Lower leg skin (tissue), 4 donors: ENCODE data around the gene KDM2B. TPM values are rescaled to one million over a fixed set of nuclear protein-coding genes. Genes with fewer than 3 reads are reported as not detected.
A peak's percentile ranks its signal among the peaks of the same experiment; 100 is the strongest.
"Not testable (repeated sequence)": the region's sequence is repeated elsewhere in the genome, so short reads cannot be mapped to it uniquely, and the experiment has no call there.

ENCODE experiments used
- DNase-seq, 2 donors: peaks; one replicate each; pipeline ENCODE4 v3.0.0-alpha.2; 2019; ENCODE audit warnings: low spot score in 2 of 2
- H3K4me3 ChIP-seq: fragments of 200-600 bp; sonication (generic); 2 replicates; pipeline ENCODE4 v1.5.1; 2017; ENCODE audit warnings: mild to moderate bottlenecking, low read depth; ENCODE audit not compliant: poor library complexity, severe bottlenecking
- POLR2A ChIP-seq, 2 donors: fragments of 450-650 bp; IDR thresholded peaks; one replicate each; pipeline ENCODE4 v1.6.1; 2016 to 2017; ENCODE audit warnings: antibody characterized with exemption in 2 of 2, mild to moderate bottlenecking in 1 of 2, moderate library complexity in 1 of 2
- WGBS, 2 donors: methylation state at CpG; one replicate each; pipeline ENCODE4 v1.1.5; 2018; 5-methylcytosine and 5-hydroxymethylcytosine counted together
- intact Hi-C: fragments of 100-400 bp; cut with DNase I; formaldehyde crosslinking; loops from one replicate; pipeline ENCODE4 v1.15.0; 2023; ENCODE audit warnings: low total_unique reads
- microRNA-seq, 2 donors: library from miRNA; unstranded; fragments of <30 nt; microRNA quantifications; one replicate each; pipeline ENCODE4, GENCODE V29; 2016; ENCODE audit warnings: borderline replicate concordance in 2 of 2, borderline number of aligned reads in 1 of 2
- total RNA-seq, 4 donors: library from RNA; depleted of rRNA; stranded (reverse); fragments of >200 nt; gene quantifications; one replicate each; pipeline ENCODE4 v1.1.0, GENCODE V29; 2016
- TF ChIP-seq, protein P1 (sequence below), 3 donors: fragments of 450-650 bp; IDR thresholded peaks; one replicate each; pipeline ENCODE4 v1.5.1; 2016; ENCODE audit warnings: antibody characterized with exemption in 3 of 3, mild to moderate bottlenecking in 3 of 3, moderate library complexity in 2 of 3

The KDM2B gene
- total RNA-seq, 4 donors from 2014 or later = 28.9 to 72.1 (median 47.9) TPM

DNA sequence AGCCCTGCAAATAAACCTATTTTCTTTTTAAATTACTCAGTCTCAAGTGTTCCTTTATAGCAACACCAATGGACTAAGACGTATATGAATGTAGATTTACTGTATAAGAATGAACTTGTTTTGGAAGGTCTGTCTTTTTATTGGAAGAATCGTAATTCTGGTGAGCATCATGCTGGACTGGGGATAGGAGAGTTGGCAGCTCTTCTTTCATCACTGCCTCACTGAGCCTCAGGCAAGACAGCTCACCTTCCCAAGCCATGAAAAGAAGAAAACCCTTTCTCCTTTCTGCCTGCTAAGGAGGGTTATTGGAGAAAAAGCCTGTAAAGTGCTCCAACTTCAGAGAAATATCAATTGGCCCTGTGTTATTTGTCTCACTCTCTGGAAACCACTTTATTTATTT, 190.0 kb downstream of the KDM2B start:
- TF ChIP-seq, protein P1, sequence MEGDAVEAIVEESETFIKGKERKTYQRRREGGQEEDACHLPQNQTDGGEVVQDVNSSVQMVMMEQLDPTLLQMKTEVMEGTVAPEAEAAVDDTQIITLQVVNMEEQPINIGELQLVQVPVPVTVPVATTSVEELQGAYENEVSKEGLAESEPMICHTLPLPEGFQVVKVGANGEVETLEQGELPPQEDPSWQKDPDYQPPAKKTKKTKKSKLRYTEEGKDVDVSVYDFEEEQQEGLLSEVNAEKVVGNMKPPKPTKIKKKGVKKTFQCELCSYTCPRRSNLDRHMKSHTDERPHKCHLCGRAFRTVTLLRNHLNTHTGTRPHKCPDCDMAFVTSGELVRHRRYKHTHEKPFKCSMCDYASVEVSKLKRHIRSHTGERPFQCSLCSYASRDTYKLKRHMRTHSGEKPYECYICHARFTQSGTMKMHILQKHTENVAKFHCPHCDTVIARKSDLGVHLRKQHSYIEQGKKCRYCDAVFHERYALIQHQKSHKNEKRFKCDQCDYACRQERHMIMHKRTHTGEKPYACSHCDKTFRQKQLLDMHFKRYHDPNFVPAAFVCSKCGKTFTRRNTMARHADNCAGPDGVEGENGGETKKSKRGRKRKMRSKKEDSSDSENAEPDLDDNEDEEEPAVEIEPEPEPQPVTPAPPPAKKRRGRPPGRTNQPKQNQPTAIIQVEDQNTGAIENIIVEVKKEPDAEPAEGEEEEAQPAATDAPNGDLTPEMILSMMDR (IDR thresholded peaks at IDR 0.05) = no peak
- TF ChIP-seq POLR2A (IDR thresholded peaks at IDR 0.05) = no peak
- DNase-seq = peak in 1 of 2 donors; percentile 13
- H3K4me3 ChIP-seq = no peak overlapping the region
- 50 to 65% methylated on average over 2 of the region's 2 CpGs for WGBS, 2 donors
- intact Hi-C loops = no loop called here

DNA sequence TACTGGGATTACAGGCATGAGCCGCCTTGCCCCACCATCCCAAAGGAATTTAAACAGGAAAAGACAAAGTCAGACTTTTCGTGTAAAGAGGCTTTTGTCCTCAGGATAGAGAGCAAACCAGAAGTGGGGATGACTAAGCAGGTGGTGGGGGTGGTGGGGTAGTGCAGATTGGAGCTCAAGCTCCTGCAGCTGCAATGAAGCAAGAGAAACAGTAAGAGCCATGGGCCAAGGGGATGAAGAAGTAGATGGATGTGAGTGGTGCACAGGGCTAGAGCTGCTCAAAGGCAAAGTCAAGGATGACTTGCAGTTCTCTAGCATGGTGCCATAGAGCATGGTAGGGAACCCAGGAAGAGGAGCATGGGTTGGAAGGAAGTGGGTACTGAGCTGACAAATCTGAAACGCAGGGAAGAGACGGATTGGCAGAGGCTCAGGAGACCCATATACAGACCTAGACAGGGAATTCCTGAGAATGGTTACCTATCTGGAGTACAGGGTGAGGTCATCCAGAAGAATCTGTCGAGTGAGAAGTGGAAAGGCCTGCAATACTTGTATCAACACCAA, 192.3 kb downstream of the KDM2B start:
- 73 to 76% methylated on average over 5 of the region's 5 CpGs for WGBS, 2 donors
- H3K4me3 ChIP-seq = no peak overlapping the region
- TF ChIP-seq, protein P1 (IDR thresholded peaks at IDR 0.05) = no peak
- TF ChIP-seq POLR2A (IDR thresholded peaks at IDR 0.05) = no peak
- no peak for DNase-seq
- intact Hi-C loops = no loop called here

DNA sequence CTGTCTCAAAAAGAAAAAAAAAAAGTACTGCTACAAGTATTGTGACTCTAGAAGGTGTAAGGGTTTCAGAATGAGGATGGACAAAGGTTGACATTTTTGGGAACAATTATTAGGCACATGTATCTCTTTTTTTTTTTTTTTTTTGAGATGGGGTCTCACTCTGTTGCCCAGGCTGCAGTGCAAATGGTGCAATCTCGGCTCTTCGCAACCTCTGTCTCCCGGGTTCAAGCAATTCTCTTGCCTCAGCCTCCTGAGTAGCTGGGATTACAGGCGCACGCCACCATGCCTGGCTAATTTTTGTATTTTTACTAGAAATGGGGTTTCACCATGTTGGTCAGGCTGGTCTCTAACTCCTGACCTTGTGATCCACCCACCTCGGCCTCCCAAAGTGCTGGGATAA, 195.9 kb downstream of the KDM2B start:
- DNase-seq, H3K4me3 ChIP-seq, intact Hi-C loops: not testable (repeated sequence)
- 80 to 84% methylated on average over 6 of the region's 6 CpGs for WGBS, 2 donors

DNA sequence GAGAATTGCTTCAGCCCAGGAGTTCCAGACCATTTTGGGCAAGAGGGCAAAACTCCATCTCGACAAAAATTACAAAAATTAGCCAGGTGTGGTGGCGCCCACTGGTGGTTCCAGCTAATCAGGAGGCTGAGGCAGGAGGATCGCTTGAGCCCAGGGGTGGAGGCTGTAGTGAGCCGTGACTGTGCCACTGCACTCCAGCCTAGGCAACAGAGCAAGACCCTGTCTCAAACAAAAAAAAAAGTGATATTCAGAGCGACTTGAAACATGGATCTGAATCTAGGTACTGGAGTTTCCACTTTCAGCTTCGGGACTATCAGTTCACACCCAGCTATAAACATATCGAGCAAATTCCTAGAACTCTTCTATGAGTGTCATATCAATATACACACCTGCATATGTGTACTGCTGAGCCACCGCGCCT, 197.2 kb downstream of the KDM2B start:
- no peak for DNase-seq
- intact Hi-C loops = no loop called here
- TF ChIP-seq, protein P1 (IDR thresholded peaks at IDR 0.05) = no peak
- no peak for TF ChIP-seq POLR2A (IDR thresholded peaks at IDR 0.05)
- H3K4me3 ChIP-seq = no peak overlapping the region
- 91 to 94% methylated on average over 9 of the region's 9 CpGs for WGBS, 2 donors

DNA sequence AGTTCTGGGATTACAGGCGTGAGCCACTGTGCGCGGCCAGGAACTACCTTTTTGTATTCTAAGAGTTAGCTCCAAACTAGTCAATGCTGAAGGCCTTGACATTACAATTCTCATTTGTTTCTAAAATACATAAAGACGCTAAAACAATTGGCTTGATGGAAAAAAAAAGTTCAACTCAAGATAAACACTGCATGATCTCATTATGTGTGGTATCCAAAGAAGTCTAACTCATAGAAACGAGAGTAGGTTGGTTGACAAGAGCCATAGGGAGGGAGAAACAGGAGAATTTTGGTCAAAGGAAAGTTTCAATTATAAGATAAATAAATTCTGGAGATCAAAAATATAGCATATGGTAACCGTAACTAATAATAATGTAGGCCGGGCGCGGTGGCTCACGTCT, 200.9 kb downstream of the KDM2B start:
- no peak overlapping the region for H3K4me3 ChIP-seq
- DNase-seq = no peak
- WGBS, 2 donors = 89 to 91% methylated on average over 10 of the region's 10 CpGs
- intact Hi-C loops = no loop called here
- no peak for TF ChIP-seq POLR2A (IDR thresholded peaks at IDR 0.05)

Small RNA genes within 50 kb of the gene (microRNA-seq; reads per million reads assigned to microRNA genes)
- gene MIR7107 = 0 reads per million in 2 donors

Other genes starting within 250 kb of the KDM2B start
- gene ANAPC5, start 228.6 kb downstream of the KDM2B start, total RNA-seq = 10 to 100 TPM; 73.7 to 97.4 (median 91.5) TPM
- 10 to 100 TPM; 18.9 to 32.1 (median 25.8) TPM for gene RNF34, start 180.9 kb downstream of the KDM2B start, total RNA-seq
- gene ORAI1, start 45.5 kb upstream of the KDM2B start, total RNA-seq = 10 to 100 TPM; 65.1 to 77.7 (median 69.6) TPM
- 1 to 10 TPM; 2.3 to 5.9 (median 5.3) TPM for gene MORN3, start 88.6 kb upstream of the KDM2B start, total RNA-seq
- 1 to 10 TPM; 3.5 to 7.2 (median 5.1) TPM for gene TMEM120B, start 131.7 kb upstream of the KDM2B start, total RNA-seq
- 10 to 100 TPM in 2 of 4 donors, 1 to 10 TPM in 2; 5.4 to 24.1 (median 9.9) TPM for gene RHOF, start 212.7 kb upstream of the KDM2B start, total RNA-seq
- 10 to 100 TPM; 10.1 to 15.0 (median 11.6) TPM for gene SETD1B, start 223.0 kb upstream of the KDM2B start, total RNA-seq